H9 (cell line): ENCODE measurements around the gene SLC16A4. TPM values are rescaled to one million over a fixed set of nuclear protein-coding genes. Genes with fewer than 3 reads are reported as not detected.

Experiments used
- DNase-seq: peaks from one replicate; pipeline ENCODE4 v3.0.0-alpha.2; 2017
- H2AFZ ChIP-seq: one replicate; pipeline ENCODE4 v1.6.1; 2013; ENCODE audit warnings: mild to moderate bottlenecking, low read length, control low read depth, moderate library complexity
- H2AK5ac ChIP-seq: 2 replicates; pipeline ENCODE4 v1.6.1; 2013; ENCODE audit warnings: low read length, control low read depth, mixed read lengths; ENCODE audit not compliant: insufficient read length
- H2BK120ac ChIP-seq: one replicate; pipeline ENCODE4 v1.6.1; 2013; ENCODE audit warnings: low read depth, mild to moderate bottlenecking, low read length, control low read depth, inconsistent platforms; ENCODE audit not compliant: poor library complexity, severe bottlenecking
- H2BK12ac ChIP-seq: 2 replicates; pipeline ENCODE4 v1.6.1; 2013; ENCODE audit warnings: low read length, control low read depth, mixed read lengths, low read depth; ENCODE audit not compliant: insufficient read length
- H2BK15ac ChIP-seq: 2 replicates; pipeline ENCODE4 v1.6.1; 2013; ENCODE audit warnings: low read depth, low read length, control low read depth
- H2BK20ac ChIP-seq: one replicate; pipeline ENCODE4 v1.6.1; 2013; ENCODE audit warnings: low read depth, mild to moderate bottlenecking, low read length, control low read depth, inconsistent platforms; ENCODE audit not compliant: poor library complexity, severe bottlenecking
- H2BK5ac ChIP-seq: 2 replicates; pipeline ENCODE4 v1.6.1; 2013; ENCODE audit warnings: low read length, control low read depth, mixed read lengths; ENCODE audit not compliant: insufficient read length
- H3K14ac ChIP-seq: 2 replicates; pipeline ENCODE4 v1.6.1; 2013; ENCODE audit warnings: low read length, control low read depth; ENCODE audit not compliant: insufficient read depth
- H3K18ac ChIP-seq: 2 replicates; pipeline ENCODE4 v1.6.1; 2013; ENCODE audit warnings: low read depth, mild to moderate bottlenecking, mixed read lengths, low read length, control low read depth; ENCODE audit not compliant: insufficient read length
- H3K23ac ChIP-seq: 2 replicates; pipeline ENCODE4 v1.6.1; 2013; ENCODE audit warnings: low read length, control low read depth, mixed read lengths, low read depth; ENCODE audit not compliant: insufficient read length
- H3K23me2 ChIP-seq: 2 replicates; pipeline ENCODE4 v1.6.1; 2013; ENCODE audit warnings: low read depth, mild to moderate bottlenecking, mixed read lengths, low read length, control low read depth; ENCODE audit not compliant: insufficient read length, poor library complexity, severe bottlenecking
- H3K27ac ChIP-seq: 2 replicates; pipeline ENCODE4 v1.5.1; 2013; ENCODE audit warnings: low read length, control low read depth, mixed read lengths, low read depth; ENCODE audit not compliant: insufficient read length
- H3K27me3 ChIP-seq: 2 replicates; pipeline ENCODE4 v1.6.1; 2013; ENCODE audit warnings: low read length, control low read depth, inconsistent platforms; ENCODE audit not compliant: insufficient read depth
- H3K4ac ChIP-seq: 2 replicates; pipeline ENCODE4 v1.6.1; 2013; ENCODE audit warnings: low read depth, mild to moderate bottlenecking, control low read depth, inconsistent platforms, low read length, moderate library complexity
- H3K4me1 ChIP-seq: 2 replicates; pipeline ENCODE4 v1.6.1; 2013; ENCODE audit warnings: low read length, control low read depth, inconsistent platforms; ENCODE audit not compliant: insufficient read depth
- H3K4me2 ChIP-seq: 2 replicates; pipeline ENCODE4 v1.6.1; 2013; ENCODE audit warnings: low read length, control low read depth, mixed read lengths; ENCODE audit not compliant: insufficient read length, insufficient read depth
- H3K56ac ChIP-seq: 2 replicates; pipeline ENCODE4 v1.6.1; 2013; ENCODE audit warnings: low read depth, mild to moderate bottlenecking, mixed read lengths, low read length, control low read depth; ENCODE audit not compliant: insufficient read length
- H3K79me1 ChIP-seq: 2 replicates; pipeline ENCODE4 v1.6.1; 2013; ENCODE audit warnings: low read depth, mild to moderate bottlenecking, moderate library complexity, low read length, control low read depth, inconsistent platforms; ENCODE audit not compliant: insufficient read depth, poor library complexity, severe bottlenecking
- H3K79me2 ChIP-seq: 2 replicates; pipeline ENCODE4 v1.6.1; 2013; ENCODE audit warnings: low read length, control low read depth, inconsistent platforms; ENCODE audit not compliant: insufficient read depth
- H3K9ac ChIP-seq: 2 replicates; pipeline ENCODE4 v1.6.1; 2013; ENCODE audit warnings: low read length, control low read depth, mixed read lengths; ENCODE audit not compliant: insufficient read length; ENCODE audit errors: extremely low read depth
- H3K9me3 ChIP-seq: one replicate; pipeline ENCODE4 v1.6.1; 2013; ENCODE audit warnings: low read depth, low read length, inconsistent platforms; ENCODE audit not compliant: control insufficient read depth
- H3T11ph ChIP-seq: one replicate; pipeline ENCODE4 v1.6.1; 2013; ENCODE audit warnings: mild to moderate bottlenecking, low read length, control low read depth, inconsistent platforms
- H4K20me1 ChIP-seq: one replicate; pipeline ENCODE4 v1.6.1; 2013; ENCODE audit not compliant: control insufficient read depth, insufficient read length, insufficient read depth
- H4K5ac ChIP-seq: 2 replicates; pipeline ENCODE4 v1.6.1; 2013; ENCODE audit warnings: low read depth, mild to moderate bottlenecking, mixed read lengths, low read length, control low read depth; ENCODE audit not compliant: insufficient read length
- H4K8ac ChIP-seq: replicated peaks from 2 replicates; pipeline ENCODE4 v1.6.1; 2013; ENCODE audit warnings: low read length, control low read depth, mixed read lengths, low read depth; ENCODE audit not compliant: insufficient read length
- H4K91ac ChIP-seq: 2 replicates; pipeline ENCODE4 v1.6.1; 2013; ENCODE audit warnings: low read depth, mild to moderate bottlenecking, moderate library complexity, mixed read lengths, low read length, control low read depth; ENCODE audit not compliant: insufficient read length
- H3K27ac Mint-ChIP-seq, 3 experiments: 2 replicates in 2 of 3; 3 replicates in 1 of 3; pipeline ENCODE4 v1.8.0; 2020 to 2021; ENCODE audit warnings: mixed read lengths in 3 of 3, mild to moderate bottlenecking in 1 of 3, moderate library complexity in 1 of 3
- H3K27me3 Mint-ChIP-seq: 2 replicates; pipeline ENCODE4 v1.8.0; 2021; ENCODE audit warnings: low read depth, mild to moderate bottlenecking, moderate library complexity, mixed read lengths
- H3K36me3 Mint-ChIP-seq, 3 experiments: 2 replicates in 2 of 3; 3 replicates in 1 of 3; pipeline ENCODE4 v1.8.0; 2020 to 2021; ENCODE audit warnings: low read depth in 3 of 3, mixed read lengths in 3 of 3; ENCODE audit not compliant: insufficient read depth in 1 of 3
- H3K4me1 Mint-ChIP-seq, 2 experiments: 2 replicates each; pipeline ENCODE4 v1.8.0; 2020; ENCODE audit warnings: mixed read lengths in 2 of 2
- H3K4me3 Mint-ChIP-seq, 2 experiments: 2 replicates in 1 of 2; 3 replicates in 1 of 2; pipeline ENCODE4 v1.8.0; 2020 to 2021; ENCODE audit warnings: mild to moderate bottlenecking in 2 of 2, mixed read lengths in 2 of 2, moderate library complexity in 1 of 2
- H3K9me3 Mint-ChIP-seq, 2 experiments: 2 replicates in 1 of 2; 3 replicates in 1 of 2; pipeline ENCODE4 v1.8.0; 2020; ENCODE audit warnings: mild to moderate bottlenecking in 2 of 2, mixed read lengths in 2 of 2, moderate library complexity in 1 of 2
- WGBS: extraction: QIAGEN DNeasy Blood & Tissue Kit; methylation state at CpG from one replicate; pipeline ENCODE4 v1.1.7; 2013; ENCODE audit warnings: missing lambda C conversion rate, low lambda C conversion rate, mixed read lengths; ENCODE audit not compliant: insufficient read length; ENCODE audit errors: extremely low coverage; 5-methylcytosine and 5-hydroxymethylcytosine counted together
- total RNA-seq: library from RNA; stranded (reverse); gene quantifications from 2 replicates; pipeline ENCODE4 v1.2.1, GENCODE V29; 2021
- TF ChIP-seq, protein P1 (sequence below): fragments of 200-600 bp; sonication (generic); conservative IDR thresholded peaks from 3 replicates; pipeline ENCODE4 v1.8.0; 2021; ENCODE audit warnings: antibody characterized with exemption, mild to moderate bottlenecking

Gene SLC16A4
- total RNA-seq, 1 experiment from 2014 or later: 0.17 TPM

DNA sequence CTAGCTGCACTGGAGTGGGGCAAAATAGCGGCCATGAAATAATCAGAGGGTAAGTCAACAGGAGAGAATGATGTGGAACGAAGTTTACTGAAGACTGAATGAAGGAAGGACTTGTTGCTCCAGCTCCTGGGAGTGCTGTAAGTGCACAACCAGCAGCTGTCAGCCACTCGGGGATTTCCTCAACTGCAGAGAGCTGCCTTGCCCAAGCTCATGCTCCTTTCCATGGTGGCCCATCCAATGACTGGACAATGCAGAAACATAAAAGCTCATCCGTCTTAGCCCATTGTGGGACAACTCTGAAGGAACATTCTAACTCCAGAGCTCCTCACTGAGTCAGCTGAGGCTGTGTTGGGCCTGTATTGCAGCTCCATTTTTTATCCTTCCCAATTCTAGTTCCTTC is 72.8 kb downstream of the SLC16A4 start:
- no peaks in the 10 kb centered on the region for H3K23me2 ChIP-seq
- TF ChIP-seq, protein P1, sequence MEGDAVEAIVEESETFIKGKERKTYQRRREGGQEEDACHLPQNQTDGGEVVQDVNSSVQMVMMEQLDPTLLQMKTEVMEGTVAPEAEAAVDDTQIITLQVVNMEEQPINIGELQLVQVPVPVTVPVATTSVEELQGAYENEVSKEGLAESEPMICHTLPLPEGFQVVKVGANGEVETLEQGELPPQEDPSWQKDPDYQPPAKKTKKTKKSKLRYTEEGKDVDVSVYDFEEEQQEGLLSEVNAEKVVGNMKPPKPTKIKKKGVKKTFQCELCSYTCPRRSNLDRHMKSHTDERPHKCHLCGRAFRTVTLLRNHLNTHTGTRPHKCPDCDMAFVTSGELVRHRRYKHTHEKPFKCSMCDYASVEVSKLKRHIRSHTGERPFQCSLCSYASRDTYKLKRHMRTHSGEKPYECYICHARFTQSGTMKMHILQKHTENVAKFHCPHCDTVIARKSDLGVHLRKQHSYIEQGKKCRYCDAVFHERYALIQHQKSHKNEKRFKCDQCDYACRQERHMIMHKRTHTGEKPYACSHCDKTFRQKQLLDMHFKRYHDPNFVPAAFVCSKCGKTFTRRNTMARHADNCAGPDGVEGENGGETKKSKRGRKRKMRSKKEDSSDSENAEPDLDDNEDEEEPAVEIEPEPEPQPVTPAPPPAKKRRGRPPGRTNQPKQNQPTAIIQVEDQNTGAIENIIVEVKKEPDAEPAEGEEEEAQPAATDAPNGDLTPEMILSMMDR: no peak
- no CpG with 5 or more reads among the region's 4 CpGs for WGBS

More for the DNA sequence above, 72.8 kb downstream of the SLC16A4 start:
- no peaks in the 10 kb centered on the region for H3K79me2 ChIP-seq
- Mint-ChIP-seq H3K27me3 (peaks cover 2% of the 10 kb centered on the region; the same call in 1 of the 2 replicates), H3K36me3 (no peaks in the 10 kb centered on the region), H3K9me3 (no peaks in the 10 kb centered on the region; a peak in 1 of 5 replicates), H3K27ac (no peak overlapping the region), H3K4me3 (no peak overlapping the region), H3K4me1 (peaks cover 3% of the 10 kb centered on the region in 2 experiments)
- H3K27me3 ChIP-seq: no peaks in the 10 kb centered on the region
- H2AK5ac ChIP-seq: no peak overlapping the region
- H4K5ac ChIP-seq: no peak overlapping the region
- H2AFZ ChIP-seq: no peak overlapping the region
- no peak overlapping the region for H2BK15ac ChIP-seq
- H2BK20ac ChIP-seq: no peak overlapping the region
- no peak overlapping the region for H3K27ac ChIP-seq
- no peak for DNase-seq
- no peak overlapping the region for H3T11ph ChIP-seq
- no peak overlapping the region for H3K4ac ChIP-seq
- H2BK12ac ChIP-seq: no peak overlapping the region
- H4K8ac ChIP-seq: no peak overlapping the region
- H3K18ac ChIP-seq: no peak overlapping the region
- H3K9ac ChIP-seq: no peak overlapping the region
- no peak overlapping the region for H2BK5ac ChIP-seq
- H4K91ac ChIP-seq: no peak overlapping the region
- H3K23ac ChIP-seq: no peak overlapping the region
- H3K4me1 ChIP-seq: no peaks in the 10 kb centered on the region
- H3K9me3 ChIP-seq: no peaks in the 10 kb centered on the region
- H3K56ac ChIP-seq: no peak overlapping the region
- no peaks in the 10 kb centered on the region for H3K79me1 ChIP-seq
- no peak overlapping the region for H3K14ac ChIP-seq
- no peak overlapping the region for H2BK120ac ChIP-seq
- H3K4me2 ChIP-seq: no peak overlapping the region
- H4K20me1 ChIP-seq: no peaks in the 10 kb centered on the region
